Adrenal gland (tissue), 12 donors: ENCODE data around the gene ANKS1B. TPM values are rescaled to one million over a fixed set of nuclear protein-coding genes. Genes with fewer than 3 reads are reported as not detected.

Source experiments
- DNase-seq, 7 donors: peaks; one replicate each; pipeline ENCODE4 v3.0.0-alpha.2; 2019 to 2020
- H3K27ac ChIP-seq, 5 donors: fragments of 200-600 bp; sonication (generic) in 4 of 5; 1 replicate in 3 of 5; 2 replicates in 2 of 5; pipeline versions ENCODE4 v1.5.1 to v1.8.0; 2016 to 2020; ENCODE audit warnings: mild to moderate bottlenecking in 1 of 5
- H3K27me3 ChIP-seq: fragments of 200-600 bp; 2 replicates; pipeline ENCODE4 v1.8.0; 2021
- H3K36me3 ChIP-seq, 2 donors: fragments of 200-600 bp; replicated peaks in 1 of 2; 1 replicate in 1 of 2; 2 replicates in 1 of 2; pipeline versions ENCODE4 v1.5.1 to v1.8.0; 2018 to 2022
- H3K4me1 ChIP-seq, 2 donors: fragments of 200-600 bp; replicated peaks in 1 of 2; 1 replicate in 1 of 2; 2 replicates in 1 of 2; pipeline versions ENCODE4 v1.5.1 to v1.8.0; 2018 to 2021
- H3K4me3 ChIP-seq, 4 donors: fragments of 200-600 bp; sonication (generic) in 3 of 4; one replicate each; pipeline ENCODE4 v1.5.1; 2016 to 2018
- H3K9me3 ChIP-seq, 3 donors: fragments of 200-600 bp; sonication (generic) in 1 of 3; replicated peaks in 1 of 3; 1 replicate in 2 of 3; 2 replicates in 1 of 3; pipeline versions ENCODE4 v1.5.1 to v1.8.0; 2016 to 2021
- POLR2A ChIP-seq, 2 donors: fragments of 450-650 bp; IDR thresholded peaks; one replicate each; pipeline ENCODE4 v1.6.1; 2017; ENCODE audit warnings: antibody characterized with exemption in 2 of 2, mild to moderate bottlenecking in 2 of 2, moderate library complexity in 1 of 2
- WGBS, 4 donors: extraction: QIAGEN DNeasy Blood & Tissue Kit in 2 of 4; methylation state at CpG; one replicate each; pipeline versions ENCODE4 v1.1.5 to v1.1.7; 2013 to 2017; 5-methylcytosine and 5-hydroxymethylcytosine counted together
- intact Hi-C, 2 donors: fragments of 100-400 bp; cut with DNase I; formaldehyde crosslinking; loops; one replicate each; pipeline versions ENCODE4 v1.14.1 to v1.15.0; 2022 to 2023
- polyA plus RNA-seq, 3 donors: library from polyadenylated mRNA; stranded (reverse); fragments of 200-250 nt in 2 of 3; fragments of 350-450 nt in 1 of 3; fragmentation: Illumina TruSeq in 1 of 3; extraction: RNeasy Lipid Tissue Mini Kit (QIAGEN cat#74804) in 1 of 3; gene quantifications; one replicate each; pipeline ENCODE4 v1.2.3, GENCODE V29; 2013 to 2014
- total RNA-seq, 9 donors: library from RNA; depleted of rRNA in 4 of 9; stranded (reverse); fragments of >200 nt in 4 of 9; fragments of 120-200 nt in 1 of 9; fragmentation: NEBNext Ultra II Directional in 1 of 9; extraction: Animal tissue kit (Norgen Biotek cat#: 25700) in 1 of 9; gene quantifications; one replicate each; pipeline versions ENCODE4 v1.1.0 to v1.2.4, GENCODE V29; 2013 to 2023
- TF ChIP-seq, protein P1 (sequence below), 6 experiments: fragments of 450-650 bp in 4 of 6; fragments of 200-600 bp in 2 of 6; sonication (generic) in 1 of 6; IDR thresholded peaks; 1 replicate in 5 of 6; 2 replicates in 1 of 6; pipeline versions ENCODE4 v1.5.1 to v1.8.0; 2016 to 2021; ENCODE audit warnings: antibody characterized with exemption in 6 of 6, mild to moderate bottlenecking in 2 of 6, moderate library complexity in 1 of 6
- donor health status: healthy with polysubstance abuse.
- donor health status: Bipolar disorder and iron deficiency.
- donor health status: DM: yes; HTN: yes; CAD: no.
- donor health status: DM: no; HTN: no; CAD: no.
- donor health status: DM: no; HTN: no; CAD: no.
- donor health status: DM: yes; HTN: yes; CAD: no.

Gene ANKS1B
- total and polyA plus RNA-seq, 12 donors, result 1.3 to 28.1 (median 8.0) TPM

DNA sequence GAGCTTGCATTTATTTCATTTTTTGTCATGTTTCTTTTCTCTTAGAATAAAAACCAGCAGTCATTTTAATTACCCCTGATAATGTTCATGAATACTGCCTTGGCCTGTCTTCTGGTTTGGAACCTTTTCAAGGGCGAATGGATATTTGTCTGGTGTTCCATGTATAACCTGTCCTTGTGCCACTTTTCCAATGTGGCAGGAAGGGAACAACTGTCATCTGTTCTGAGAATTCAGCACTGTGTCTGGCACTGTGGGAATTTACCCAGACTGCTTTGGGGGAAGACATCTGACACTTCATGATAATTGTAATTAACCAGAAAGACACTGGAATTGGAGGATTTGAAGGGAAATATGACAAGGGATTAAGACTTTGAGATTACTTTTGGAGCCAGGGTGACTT, 986.8 kb downstream of the ANKS1B start:
- Histone ChIP-seq H3K4me3 (no peak overlapping the region), H3K27me3 (no peaks in the 10 kb centered on the region), H3K36me3 (no peaks in the 10 kb centered on the region), H3K27ac (no peak overlapping the region), H3K9me3 (no peaks in the 10 kb centered on the region), H3K4me1 (peaks cover 0 to 7% of the 10 kb centered on the region in 2 donors)
- TF ChIP-seq POLR2A (IDR thresholded peaks at IDR 0.05), result no peak
- TF ChIP-seq, protein P1, sequence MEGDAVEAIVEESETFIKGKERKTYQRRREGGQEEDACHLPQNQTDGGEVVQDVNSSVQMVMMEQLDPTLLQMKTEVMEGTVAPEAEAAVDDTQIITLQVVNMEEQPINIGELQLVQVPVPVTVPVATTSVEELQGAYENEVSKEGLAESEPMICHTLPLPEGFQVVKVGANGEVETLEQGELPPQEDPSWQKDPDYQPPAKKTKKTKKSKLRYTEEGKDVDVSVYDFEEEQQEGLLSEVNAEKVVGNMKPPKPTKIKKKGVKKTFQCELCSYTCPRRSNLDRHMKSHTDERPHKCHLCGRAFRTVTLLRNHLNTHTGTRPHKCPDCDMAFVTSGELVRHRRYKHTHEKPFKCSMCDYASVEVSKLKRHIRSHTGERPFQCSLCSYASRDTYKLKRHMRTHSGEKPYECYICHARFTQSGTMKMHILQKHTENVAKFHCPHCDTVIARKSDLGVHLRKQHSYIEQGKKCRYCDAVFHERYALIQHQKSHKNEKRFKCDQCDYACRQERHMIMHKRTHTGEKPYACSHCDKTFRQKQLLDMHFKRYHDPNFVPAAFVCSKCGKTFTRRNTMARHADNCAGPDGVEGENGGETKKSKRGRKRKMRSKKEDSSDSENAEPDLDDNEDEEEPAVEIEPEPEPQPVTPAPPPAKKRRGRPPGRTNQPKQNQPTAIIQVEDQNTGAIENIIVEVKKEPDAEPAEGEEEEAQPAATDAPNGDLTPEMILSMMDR (IDR thresholded peaks at IDR 0.05), result no peak
- 34 to 50% (median 45%) methylated on average over 1 of the region's 1 CpG for WGBS, 4 donors
- intact Hi-C loops, result loop anchor here in 1 of 2 donors (5.0 to 10.0 kb wide), 2 partner anchors 301 to 433 kb away; no protein-coding TSS in a partner anchor
- DNase-seq, result peak in 6 of 7 donors; percentile 13 to 51 (median 33)

DNA sequence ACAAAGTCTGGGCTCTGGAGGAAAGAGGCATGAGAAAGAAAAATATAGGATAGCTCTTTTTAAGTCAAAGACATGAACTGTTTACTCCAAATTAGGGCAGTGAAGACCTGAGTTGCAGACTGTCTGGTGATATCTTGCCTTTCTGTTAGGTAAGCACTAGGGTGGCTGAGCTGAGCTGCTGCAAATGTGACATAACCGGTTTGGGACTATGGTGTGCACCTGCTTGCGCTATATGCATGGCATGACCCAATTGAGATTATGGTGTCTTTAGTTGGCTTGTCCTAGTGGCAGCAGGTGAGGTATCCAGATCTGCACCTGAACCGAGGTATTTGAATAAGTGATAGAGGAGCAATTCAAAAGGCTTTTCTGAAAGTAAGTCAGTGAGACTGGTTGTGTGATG, 994.1 kb downstream of the ANKS1B start:
- intact Hi-C loops, result loop anchor here in 1 of 2 donors (10.0 kb wide), 1 partner anchor 426 kb away; no protein-coding TSS in a partner anchor
- no peak for DNase-seq
- TF ChIP-seq, protein P1 (IDR thresholded peaks at IDR 0.05), result no peak
- no peak for TF ChIP-seq POLR2A (IDR thresholded peaks at IDR 0.05)

DNA sequence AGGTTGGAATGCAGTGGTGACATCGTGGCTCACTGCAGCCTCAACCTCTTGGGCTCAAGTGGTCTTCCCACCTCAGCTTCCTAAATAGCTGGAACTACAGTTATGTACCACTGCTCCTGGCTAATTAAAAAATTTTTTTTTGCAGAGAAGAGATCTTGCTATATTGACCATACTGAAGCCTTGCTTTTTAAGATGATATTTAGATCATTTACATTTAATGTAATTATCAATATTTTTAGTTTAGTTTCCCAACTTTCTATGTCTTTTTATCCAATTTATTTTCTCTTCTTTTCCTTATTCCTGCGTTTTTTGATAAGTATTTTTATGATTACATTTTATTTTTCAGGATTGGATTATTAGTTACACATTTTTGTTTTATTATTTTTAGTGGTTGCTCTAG, 999.6 kb downstream of the ANKS1B start:
- no peaks in the 10 kb centered on the region for H3K9me3 ChIP-seq
- H3K27ac ChIP-seq, result no peak overlapping the region
- no peaks in the 10 kb centered on the region for H3K27me3 ChIP-seq
- no peaks in the 10 kb centered on the region for H3K36me3 ChIP-seq
- intact Hi-C loops, result no loop called here
- TF ChIP-seq, protein P1 (IDR thresholded peaks at IDR 0.05), result no peak
- TF ChIP-seq POLR2A (IDR thresholded peaks at IDR 0.05), result no peak
- WGBS, 4 donors, result 76 to 86% (median 81%) methylated on average over 2 of the region's 2 CpGs
- H3K4me1 ChIP-seq, result no peaks in the 10 kb centered on the region
- no peak for DNase-seq
- H3K4me3 ChIP-seq, result no peak overlapping the region

More for the DNA sequence above, 994.1 kb downstream of the ANKS1B start:
- Histone ChIP-seq H3K27me3 (no peaks in the 10 kb centered on the region), H3K27ac (no peak overlapping the region), H3K4me3 (no peak overlapping the region), H3K9me3 (no peaks in the 10 kb centered on the region), H3K36me3 (no peaks in the 10 kb centered on the region), H3K4me1 (no peaks in the 10 kb centered on the region)
- WGBS, 4 donors, result 84 to 91% (median 88%) methylated on average over 3 of the region's 3 CpGs

DNA sequence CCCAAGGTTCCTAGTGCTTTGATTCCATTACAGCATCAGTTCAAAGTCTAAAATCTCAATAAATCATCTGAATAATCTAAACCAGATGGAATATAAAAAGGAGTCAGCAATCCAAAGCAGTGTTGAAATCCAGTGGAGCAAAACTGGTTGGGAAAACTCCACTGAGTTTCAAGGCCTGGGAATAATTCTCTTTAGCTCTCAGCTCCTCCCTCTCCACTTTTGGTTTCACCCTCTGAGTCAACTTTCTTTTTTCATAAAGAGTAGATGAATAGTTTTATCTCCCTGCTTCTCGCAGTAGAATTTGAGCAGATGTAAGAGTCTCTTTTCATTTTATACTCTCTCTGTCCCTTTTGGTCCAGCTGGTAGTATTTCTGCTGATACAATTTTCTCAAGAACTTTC, 1001.1 kb downstream of the ANKS1B start:
- no peaks in the 10 kb centered on the region for H3K27me3 ChIP-seq
- intact Hi-C loops, result no loop called here
- no peak for DNase-seq
- 44 to 68% (median 55%) methylated on average over 1 of the region's 1 CpG for WGBS, 4 donors
- H3K4me3 ChIP-seq, result no peak overlapping the region
- no peaks in the 10 kb centered on the region for H3K4me1 ChIP-seq
- H3K27ac ChIP-seq, result peak overlapping the region in 1 of 5 donors; percentile 42
- H3K36me3 ChIP-seq, result no peaks in the 10 kb centered on the region
- H3K9me3 ChIP-seq, result no peaks in the 10 kb centered on the region
- TF ChIP-seq, protein P1 (IDR thresholded peaks at IDR 0.05), result no peak
- TF ChIP-seq POLR2A (IDR thresholded peaks at IDR 0.05), result no peak
